SK-N-SH (cell line): ENCODE measurements around the gene HTRA3. TPM values are rescaled to one million over a fixed set of nuclear protein-coding genes. Genes with fewer than 3 reads are reported as not detected.

Source experiments
- CTCF ChIA-PET: fragments of 300-600, 350-600 bp; formaldehyde crosslinking; extraction: SDS; loops from one replicate; lab custom pipeline; 2021; lab: Yijun Ruan, JAX
- POLR2A ChIA-PET: fragments of 350-600 bp; sonication (Branson Sonifier 250); formaldehyde crosslinking; extraction: SDS; loops from one replicate; lab custom pipeline; 2020; ENCODE audit warnings: antibody characterized with exemption, inconsistent platforms; lab: Yijun Ruan, JAX
- DNase-seq: peaks from one replicate; pipeline ENCODE4 v3.0.0; 2012
- H2AFZ ChIP-seq: fragments of 200-600 bp; sonication (generic); 2 replicates; pipeline ENCODE4 v1.8.1; 2016; ENCODE audit warnings: antibody characterized with exemption, mild to moderate bottlenecking, low read depth
- H3F3A ChIP-seq: fragments of 200-600 bp; sonication (generic); replicated peaks from 2 replicates; pipeline ENCODE3; 2016; ENCODE audit warnings: antibody characterized with exemption, mild to moderate bottlenecking; ENCODE audit not compliant: insufficient read depth
- H3K27ac ChIP-seq, 2 experiments: fragments of 200-500 bp in 1 of 2; fragments of 200-600 bp in 1 of 2; sonication (Bioruptor generic) in 1 of 2; sonication (generic), shearing (Covaris generic) in 1 of 2; 2 replicates each; pipeline versions ENCODE4 v1.5.1 to v1.6.1; 2014 to 2016; ENCODE audit warnings: low read depth in 2 of 2, inconsistent platforms in 1 of 2, low read length in 1 of 2, mild to moderate bottlenecking in 1 of 2, mixed read lengths in 1 of 2
- H3K27me3 ChIP-seq: fragments of 200-600 bp; sonication (generic), shearing (Covaris generic); 2 replicates; pipeline ENCODE4 v1.6.1; 2016; ENCODE audit warnings: mixed run types; ENCODE audit not compliant: insufficient read depth
- H3K36me3 ChIP-seq, 2 experiments: fragments of 200-500 bp in 1 of 2; fragments of 200-600 bp in 1 of 2; sonication (Bioruptor generic) in 1 of 2; sonication (generic) in 1 of 2; replicated peaks in 1 of 2; 2 replicates each; pipeline versions ENCODE3 to v1.5.1; 2014 to 2016; ENCODE audit warnings: low read length in 1 of 2, mild to moderate bottlenecking in 1 of 2; ENCODE audit not compliant: insufficient read depth in 2 of 2, control insufficient read depth in 1 of 2
- H3K4me1 ChIP-seq, 2 experiments: fragments of 200-500 bp in 1 of 2; fragments of 200-600 bp in 1 of 2; sonication (Bioruptor generic) in 1 of 2; sonication (generic), shearing (Covaris generic) in 1 of 2; 2 replicates each; pipeline versions ENCODE4 v1.5.1 to v1.6.1; 2014 to 2016; ENCODE audit warnings: low read depth in 1 of 2, low read length in 1 of 2, mixed run types in 1 of 2; ENCODE audit not compliant: insufficient read depth in 2 of 2, control insufficient read depth in 1 of 2
- H3K4me2 ChIP-seq: fragments of 200-600 bp; sonication (generic), shearing (Covaris generic); 2 replicates; pipeline ENCODE4 v1.6.1; 2017; ENCODE audit warnings: mixed run types
- H3K4me3 ChIP-seq, 2 experiments: fragments of 200-500 bp in 1 of 2; fragments of 200-600 bp in 1 of 2; sonication (Bioruptor generic) in 1 of 2; sonication (generic), shearing (Covaris generic) in 1 of 2; 2 replicates each; pipeline versions ENCODE4 v1.5.1 to v1.8.1; 2014 to 2016; ENCODE audit warnings: low read depth in 2 of 2, inconsistent platforms in 1 of 2, low read length in 1 of 2, mild to moderate bottlenecking in 1 of 2, mixed read lengths in 1 of 2, moderate library complexity in 1 of 2
- H3K79me2 ChIP-seq: fragments of 200-600 bp; sonication (generic); 2 replicates; pipeline ENCODE4 v1.8.1; 2017; ENCODE audit warnings: mild to moderate bottlenecking; ENCODE audit not compliant: insufficient read depth
- H3K9ac ChIP-seq: fragments of 200-600 bp; sonication (generic); 2 replicates; pipeline ENCODE4 v1.6.1; 2017; ENCODE audit warnings: mixed run types
- H3K9me2 ChIP-seq: fragments of 200-600 bp; sonication (generic); 2 replicates; pipeline ENCODE4 v1.6.1; 2017; ENCODE audit warnings: mixed run types
- H3K9me3 ChIP-seq: fragments of 200-600 bp; sonication (generic); 2 replicates; pipeline ENCODE4 v1.6.1; 2017; ENCODE audit warnings: mixed run types, mild to moderate bottlenecking, moderate library complexity
- H4K20me1 ChIP-seq: fragments of 200-600 bp; sonication (generic); 2 replicates; pipeline ENCODE4 v1.6.1; 2017; ENCODE audit warnings: mild to moderate bottlenecking, mixed run types; ENCODE audit not compliant: insufficient read depth
- CTCF ChIP-seq: fragments of 200-600 bp; sonication (generic); IDR thresholded peaks from 2 replicates; pipeline ENCODE4 v1.6.1; 2017; ENCODE audit warnings: antibody characterized with exemption, mild to moderate bottlenecking, moderate library complexity
- ELF1 ChIP-seq: IDR thresholded peaks from 2 replicates; pipeline ENCODE4 v1.4.0; 2012
- FOXM1 ChIP-seq: IDR thresholded peaks from 2 replicates; pipeline ENCODE4 v1.4.0; 2012; ENCODE audit warnings: low read depth, mild to moderate bottlenecking
- GABPA ChIP-seq: IDR thresholded peaks from 2 replicates; pipeline ENCODE4 v1.4.0; 2012; ENCODE audit warnings: low read depth, mild to moderate bottlenecking
- GATA2 ChIP-seq: sonication (generic); formaldehyde crosslinking; IDR thresholded peaks from 2 replicates; pipeline ENCODE4 v1.5.0; 2020; ENCODE audit warnings: mild to moderate bottlenecking, missing genetic modification reagents
- IRF3 ChIP-seq: fragments of 150-350 bp; IDR thresholded peaks from 2 replicates; pipeline ENCODE4 v1.6.1; 2016; ENCODE audit warnings: mild to moderate bottlenecking, low read depth, low read length
- MEF2A ChIP-seq: IDR thresholded peaks from 2 replicates; pipeline ENCODE4 v1.4.0; 2012; ENCODE audit warnings: low read depth, borderline replicate concordance
- RCOR1 ChIP-seq: fragments of 150-350 bp; IDR thresholded peaks from 2 replicates; pipeline ENCODE4 v1.6.1; 2017; ENCODE audit warnings: antibody characterized with exemption, low read length
- RFX5 ChIP-seq: IDR thresholded peaks from 2 replicates; pipeline ENCODE4 v1.6.1; 2012; ENCODE audit warnings: mild to moderate bottlenecking, improper control_type of control experiment, low read length
- SMC3 ChIP-seq: IDR thresholded peaks from 2 replicates; pipeline ENCODE4 v1.6.1; 2012; ENCODE audit warnings: low read depth, low read length, improper control_type of control experiment
- USF1 ChIP-seq: IDR thresholded peaks from 2 replicates; pipeline ENCODE4 v1.4.0; 2012; ENCODE audit warnings: low read depth, borderline replicate concordance
- ZBTB33 ChIP-seq: IDR thresholded peaks from 2 replicates; pipeline ENCODE4 v1.4.0; 2012; ENCODE audit warnings: low read depth, borderline replicate concordance
- WGBS: methylation state at CpG from one replicate; pipeline ENCODE4 v1.1.6; 2017; ENCODE audit warnings: low lambda C conversion rate; 5-methylcytosine and 5-hydroxymethylcytosine counted together
- polyA plus RNA-seq, 3 experiments: library from polyadenylated mRNA; depleted of rRNA; stranded (reverse); fragments of >200 nt; gene quantifications; 2 replicates each; pipeline ENCODE4 v1.2.3, GENCODE V29; 2012

Gene HTRA3
- polyA plus RNA-seq, 1 of the 3 experiments (the other 2 are of a cell fraction) = 0.05 TPM

- POLR2A ChIA-PET = no interaction called here
- no peaks in the 10 kb centered on the region for H3K9me2 ChIP-seq
- 89% methylated on average over 12 of the region's 16 CpGs for WGBS
- H3K36me3 ChIP-seq = no peaks in the 10 kb centered on the region
- no peak overlapping the region for H3K9ac ChIP-seq
- H3F3A ChIP-seq = no peaks in the 10 kb centered on the region
- no peak overlapping the region for H2AFZ ChIP-seq
- no peak overlapping the region for H3K27ac ChIP-seq
- no peak overlapping the region for H3K4me3 ChIP-seq
- H3K4me2 ChIP-seq = no peak overlapping the region
- no peak for TF ChIP-seq USF1
- TF ChIP-seq IRF3 = no peak
- peak; percentile 16; the same call in 1 of the 2 replicates for TF ChIP-seq SMC3
- TF ChIP-seq MEF2A = no peak
- TF ChIP-seq GATA2 = 0 out of 2 replicates have a peak, but pooled peaks have one; percentile 19
- TF ChIP-seq CTCF = peak; percentile 35
- TF ChIP-seq ZBTB33 = no peak
- no peak for TF ChIP-seq RFX5
- TF ChIP-seq GABPA = no peak
- no peak for TF ChIP-seq ELF1
- no peak for TF ChIP-seq FOXM1
- no peak for TF ChIP-seq RCOR1
- TF ChIP-seq, all 33 proteins: peak for 3
- CTCF ChIA-PET = interaction anchor here (0.6 to 1.7 kb wide), 5 partner anchors 9 to 82 kb away, joined by 3 to 4 read pairs (median 3); no protein-coding TSS in a partner anchor
- no peaks in the 10 kb centered on the region for H3K27me3 ChIP-seq
- no peaks in the 10 kb centered on the region for H3K9me3 ChIP-seq
- peak; percentile 60 for DNase-seq
- H4K20me1 ChIP-seq = no peaks in the 10 kb centered on the region
- peaks cover 0 to 12% of the 10 kb centered on the region in 2 experiments; a peak in 1 of 4 replicates for H3K4me1 ChIP-seq
- no peaks in the 10 kb centered on the region for H3K79me2 ChIP-seq
Observed at GRCh38 chr4:8342651-8343261, 73.2 kb downstream of the HTRA3 start.
